Measurements from ENCODE around the gene TMEM161A.
"Not testable (repeated sequence)": the region's sequence is repeated elsewhere in the genome, so short reads cannot be mapped to it uniquely, and the experiment has no call there.

TMEM161A gene

GRCh38 chr19:19149435-19149834 is 11.2 kb upstream of the TMEM161A start:
- no peaks in the 10 kb centered on the region for H3K36me3 Mint-ChIP-seq (ENCODE audit: low read depth)
- no peak overlapping the region for H3K4me3 Mint-ChIP-seq

GRCh38 chr19:19148504-19148903 is 10.2 kb upstream of the TMEM161A start:
- H3K36me3 Mint-ChIP-seq (ENCODE audit: low read depth); H3K27ac Mint-ChIP-seq; H3K4me1 Mint-ChIP-seq; H3K9me3 Mint-ChIP-seq; DNase-seq; H3K27me3 Mint-ChIP-seq (ENCODE audit: low read depth, poor library complexity); H3K4me3 Mint-ChIP-seq: not testable (repeated sequence)

More at GRCh38 chr19:19149435-19149834, 11.2 kb upstream of the TMEM161A start:
- Mint-ChIP-seq H3K4me1 (no peaks in the 10 kb centered on the region), H3K27me3 (ENCODE audit: low read depth, poor library complexity) (peaks cover 7% of the 10 kb centered on the region), H3K27ac (no peak overlapping the region), H3K9me3 (no peaks in the 10 kb centered on the region)
- no peak for DNase-seq
- no peak for TF ChIP-seq CTCF (IDR thresholded peaks at IDR 0.05)

- H3K9me3 Mint-ChIP-seq = no peaks in the 10 kb centered on the region
- H3K4me1 Mint-ChIP-seq = no peaks in the 10 kb centered on the region
- TF ChIP-seq CTCF (IDR thresholded peaks at IDR 0.05) = no peak
- no peak overlapping the region for H3K4me3 Mint-ChIP-seq
- no peak for DNase-seq
- no peaks in the 10 kb centered on the region for H3K36me3 Mint-ChIP-seq (ENCODE audit: low read depth)
- H3K27ac Mint-ChIP-seq = no peak overlapping the region
- peaks cover 12% of the 10 kb centered on the region for H3K27me3 Mint-ChIP-seq (ENCODE audit: low read depth, poor library complexity)
These were observed 9.1 kb upstream of the TMEM161A start for GRCh38 chr19:19147344-19147743.

- Mint-ChIP-seq H3K36me3 (ENCODE audit: low read depth) (no peaks in the 10 kb centered on the region), H3K27me3 (ENCODE audit: low read depth, poor library complexity) (peaks cover 16% of the 10 kb centered on the region), H3K4me3 (no peak overlapping the region)
These were observed 8.6 kb upstream of the TMEM161A start for GRCh38 chr19:19146865-19147264.

GRCh38 chr19:19145684-19146608 is 7.7 kb upstream of the TMEM161A start:
- DNase-seq = peak; percentile 94
- Mint-ChIP-seq H3K4me3 (no peak overlapping the region), H3K9me3 (no peaks in the 10 kb centered on the region), H3K27me3 (ENCODE audit: low read depth, poor library complexity) (peaks cover 26% of the 10 kb centered on the region), H3K27ac (no peak overlapping the region), H3K4me1 (peaks cover 4% of the 10 kb centered on the region), H3K36me3 (ENCODE audit: low read depth) (no peaks in the 10 kb centered on the region)
- peak; percentile 89 for TF ChIP-seq CTCF (IDR thresholded peaks at IDR 0.05)

More at GRCh38 chr19:19146865-19147264, 8.6 kb upstream of the TMEM161A start:
- no peak for DNase-seq
- TF ChIP-seq CTCF (IDR thresholded peaks at IDR 0.05) = no peak
- peaks cover 4% of the 10 kb centered on the region for H3K4me1 Mint-ChIP-seq
- H3K9me3 Mint-ChIP-seq = no peaks in the 10 kb centered on the region
- no peak overlapping the region for H3K27ac Mint-ChIP-seq

- TF ChIP-seq CTCF (IDR thresholded peaks at IDR 0.05) = no peak
- no peak overlapping the region for H3K4me3 Mint-ChIP-seq
- DNase-seq = no peak
These were observed 7.0 kb upstream of the TMEM161A start for GRCh38 chr19:19145281-19145680.

More at GRCh38 chr19:19145281-19145680, 7.0 kb upstream of the TMEM161A start:
- H3K4me1 Mint-ChIP-seq = peaks cover 4% of the 10 kb centered on the region
- peaks cover 32% of the 10 kb centered on the region for H3K27me3 Mint-ChIP-seq (ENCODE audit: low read depth, poor library complexity)
- H3K27ac Mint-ChIP-seq = no peak overlapping the region
- H3K36me3 Mint-ChIP-seq (ENCODE audit: low read depth) = no peaks in the 10 kb centered on the region
- no peaks in the 10 kb centered on the region for H3K9me3 Mint-ChIP-seq
